Nucleus accumbens (tissue), 56 donors: Measurements from ENCODE around the gene PARK7.
A peak's percentile ranks its signal among the peaks of the same experiment; 100 is the strongest.

Source experiments
- DNase-seq, 56 donors: peaks; one replicate each; lab custom pipeline; 2025; lab: John Stamatoyannopoulos, UW

The PARK7 gene

GRCh38 chr1:7975212-7975865 is 13.8 kb downstream of the PARK7 start:
- DNase-seq: peak in 45 of 56 donors; percentile 3 to 59 (median 31)

- no peak for DNase-seq
Observed at GRCh38 chr1:7980984-7981383, 19.5 kb downstream of the PARK7 start.

- no peak for DNase-seq
Observed at GRCh38 chr1:7983086-7983778, 21.7 kb downstream of the PARK7 start.

GRCh38 chr1:7984811-7985210 is 23.3 kb downstream of the PARK7 start:
- DNase-seq: no peak

- DNase-seq: no peak
Observed at GRCh38 chr1:7985851-7986612, 24.5 kb downstream of the PARK7 start.

GRCh38 chr1:7987528-7987927 is 26.0 kb downstream of the PARK7 start:
- DNase-seq: no peak

GRCh38 chr1:7988576-7988975 is 27.1 kb downstream of the PARK7 start:
- DNase-seq: no peak

GRCh38 chr1:7989762-7990428 is 28.4 kb downstream of the PARK7 start:
- DNase-seq: no peak

GRCh38 chr1:7991504-7992440 is 30.3 kb downstream of the PARK7 start:
- DNase-seq: no peak

GRCh38 chr1:7992885-7993284 is 31.4 kb downstream of the PARK7 start:
- no peak for DNase-seq

GRCh38 chr1:7993593-7994479 is 32.3 kb downstream of the PARK7 start:
- DNase-seq: no peak

- no peak for DNase-seq
Observed at GRCh38 chr1:7994827-7995226, 33.3 kb downstream of the PARK7 start.

- no peak for DNase-seq
Observed at GRCh38 chr1:7995437-7995836, 33.9 kb downstream of the PARK7 start.

GRCh38 chr1:8002329-8002910 is 40.9 kb downstream of the PARK7 start:
- no peak for DNase-seq

GRCh38 chr1:8002921-8003320 is 41.4 kb downstream of the PARK7 start:
- DNase-seq: no peak

- DNase-seq: no peak
Observed at GRCh38 chr1:8003438-8004112, 42.1 kb downstream of the PARK7 start.

- DNase-seq: peak in 39 of 56 donors; percentile 11 to 88 (median 40)
Observed at GRCh38 chr1:8004113-8004802, 42.7 kb downstream of the PARK7 start.
